CD4-positive, alpha-beta memory T cell (primary cell): Measurements from ENCODE around the gene HSPA2. TPM values are rescaled to one million over a fixed set of nuclear protein-coding genes. Genes with fewer than 3 reads are reported as not detected.

Experiments used
- CTCF ChIA-PET: fragments of 350-600 bp; sonication (Branson Sonifier 250); formaldehyde crosslinking; loops from one replicate; lab custom pipeline; 2021; ENCODE audit warnings: inconsistent platforms; ENCODE audit not compliant: partially characterized antibody; lab: Charles Lee
- POLR2A ChIA-PET: fragments of 350-600 bp; sonication (Branson Sonifier 250); formaldehyde crosslinking; loops from one replicate; lab custom pipeline; 2021; ENCODE audit not compliant: partially characterized antibody; lab: Charles Lee
- DNase-seq, 5 donors: peaks; one replicate each; pipeline versions ENCODE4 v3.0.0 to v3.0.0-alpha.2; 2020 to 2022; ENCODE audit warnings: mixed read lengths in 1 of 5
- H3K27ac ChIP-seq: one replicate; pipeline ENCODE4 v1.7.0; 2013; ENCODE audit warnings: low read depth, low read length
- H3K27me3 ChIP-seq: 2 replicates; pipeline ENCODE4 v1.7.0; 2013; ENCODE audit warnings: mild to moderate bottlenecking, low read length, moderate library complexity; ENCODE audit not compliant: insufficient read depth
- H3K36me3 ChIP-seq: 2 replicates; pipeline ENCODE4 v1.7.0; 2013; ENCODE audit warnings: mild to moderate bottlenecking, low read length, moderate library complexity; ENCODE audit not compliant: insufficient read depth
- H3K4me1 ChIP-seq: 2 replicates; pipeline ENCODE4 v1.7.0; 2013; ENCODE audit warnings: mild to moderate bottlenecking, low read length, moderate library complexity; ENCODE audit not compliant: insufficient read depth
- H3K4me3 ChIP-seq, 2 donors: one replicate each; pipeline ENCODE4 v1.7.0; 2013; ENCODE audit warnings: low read length in 2 of 2, mild to moderate bottlenecking in 1 of 2
- H3K9me3 ChIP-seq, 2 donors: one replicate each; pipeline ENCODE4 v1.7.0; 2013; ENCODE audit warnings: low read length in 2 of 2, control low read depth in 1 of 2; ENCODE audit not compliant: control insufficient read depth in 1 of 2
- H3K27ac Mint-ChIP-seq, 7 donors: one replicate each; pipeline ENCODE4 v1.8.0; 2020 to 2021; ENCODE audit warnings: mixed read lengths in 7 of 7, mild to moderate bottlenecking in 6 of 7, inconsistent platforms in 3 of 7, moderate library complexity in 3 of 7
- H3K27me3 Mint-ChIP-seq, 2 donors: one replicate each; pipeline ENCODE4 v1.8.0; 2020 to 2021; ENCODE audit warnings: mixed read lengths in 2 of 2
- H3K36me3 Mint-ChIP-seq, 2 donors: one replicate each; pipeline ENCODE4 v1.8.0; 2020 to 2021; ENCODE audit warnings: mixed read lengths in 2 of 2, inconsistent platforms in 1 of 2, mild to moderate bottlenecking in 1 of 2
- H3K4me1 Mint-ChIP-seq, 4 donors: one replicate each; pipeline ENCODE4 v1.8.0; 2020 to 2021; ENCODE audit warnings: mixed read lengths in 4 of 4, mild to moderate bottlenecking in 1 of 4
- H3K4me3 Mint-ChIP-seq, 8 donors: one replicate each; pipeline ENCODE4 v1.8.0; 2020 to 2021; ENCODE audit warnings: mixed read lengths in 8 of 8, mild to moderate bottlenecking in 7 of 8, moderate library complexity in 6 of 8, inconsistent platforms in 3 of 8
- H3K9me3 Mint-ChIP-seq, 8 donors: one replicate each; pipeline ENCODE4 v1.8.0; 2020 to 2021; ENCODE audit warnings: mixed read lengths in 8 of 8, mild to moderate bottlenecking in 5 of 8, inconsistent platforms in 3 of 8, moderate library complexity in 1 of 8
- intact Hi-C: fragments of 100-400 bp; cut with micrococcal nuclease; formaldehyde crosslinking; loops from one replicate; pipeline ENCODE4 v1.15.1; 2023
- polyA plus RNA-seq, 2 donors: library from polyadenylated mRNA; unstranded; fragments of 300-500 nt; fragmentation: Illumina TruSeq; gene quantifications; one replicate each; pipeline ENCODE4 v1.2.3, GENCODE V29; 2021
- total RNA-seq, 2 experiments: library from RNA; stranded (reverse); gene quantifications; one replicate each; pipeline ENCODE4 v1.2.3, GENCODE V29; 2021

The HSPA2 gene
- total and polyA plus RNA-seq, 4 experiments from 2014 or later = 0.37 to 1.5 (median 0.86) TPM

DNA sequence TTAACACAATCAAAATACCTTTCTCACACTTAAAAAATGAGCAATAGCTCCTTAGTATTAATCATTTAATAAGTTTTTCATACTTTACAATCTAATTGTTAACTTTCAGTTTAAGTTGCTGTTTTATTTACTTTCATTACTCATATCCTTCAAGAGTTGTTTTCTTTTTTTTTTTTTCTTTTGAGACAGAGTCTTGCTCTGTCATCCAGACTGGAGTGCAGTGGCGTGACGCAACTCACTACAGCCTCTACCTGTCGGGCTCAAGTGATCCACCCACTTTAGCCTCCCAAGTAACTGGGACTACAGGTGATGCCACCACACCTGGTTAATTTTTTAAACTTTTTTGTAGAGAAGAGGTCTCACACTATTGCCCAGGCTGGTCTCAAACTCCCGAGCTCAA lies 19.8 kb upstream of the HSPA2 start:
- Histone ChIP-seq H3K27ac (no peak overlapping the region), H3K27me3 (no peaks in the 10 kb centered on the region), H3K4me1 (peaks cover 53% of the 10 kb centered on the region), H3K36me3 (peaks cover 21% of the 10 kb centered on the region), H3K9me3 (no peaks in the 10 kb centered on the region), H3K4me3 (no peak overlapping the region)
- no peak for DNase-seq
- ChIA-PET POLR2A (interaction anchor here (0.9 to 2.9 kb wide), 2 partner anchors 10 to 16 kb away, joined by 3 to 12 read pairs; partner anchors contain the start of gene ZBTB1), CTCF (interaction anchor here (1.3 to 4.4 kb wide), 4 partner anchors 10 to 371 kb away, joined by 3 to 16 read pairs (median 6); no protein-coding TSS in a partner anchor)
- Mint-ChIP-seq H3K9me3 (no peaks in the 10 kb centered on the region), H3K4me3 (no peak overlapping the region), H3K36me3 (peaks cover 0 to 8% of the 10 kb centered on the region in 2 donors), H3K27ac (no peak overlapping the region), H3K27me3 (no peaks in the 10 kb centered on the region), H3K4me1 (peaks cover 22 to 37% (median 29%) of the 10 kb centered on the region in 4 donors)
- intact Hi-C loops = no loop called here

DNA sequence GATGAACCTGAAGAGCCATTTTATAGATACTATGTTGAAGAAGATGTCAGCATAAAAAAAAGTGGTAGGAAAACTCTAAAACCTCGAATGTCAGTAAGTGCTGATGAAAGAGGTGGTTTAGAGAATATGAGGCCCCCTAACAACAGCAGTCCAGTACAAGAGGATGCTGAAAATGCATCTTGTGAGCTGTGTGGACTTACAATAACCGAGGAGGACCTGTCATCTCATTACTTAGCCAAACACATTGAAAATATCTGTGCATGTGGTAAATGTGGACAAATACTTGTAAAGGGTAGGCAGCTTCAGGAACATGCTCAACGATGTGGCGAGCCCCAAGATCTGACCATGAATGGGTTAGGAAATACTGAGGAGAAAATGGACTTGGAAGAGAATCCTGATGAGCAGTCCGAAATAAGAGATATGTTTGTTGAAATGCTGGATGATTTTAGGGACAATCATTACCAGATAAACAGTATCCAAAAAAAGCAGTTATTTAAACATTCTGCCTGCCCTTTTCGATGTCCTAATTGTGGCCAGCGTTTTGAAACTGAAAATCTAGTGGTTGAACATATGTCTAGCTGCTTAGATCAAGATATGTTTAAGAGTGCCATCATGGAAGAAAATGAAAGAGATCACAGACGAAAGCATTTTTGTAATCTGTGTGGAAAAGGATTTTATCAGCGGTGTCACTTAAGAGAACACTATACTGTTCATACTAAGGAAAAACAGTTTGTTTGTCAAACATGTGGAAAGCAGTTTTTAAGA lies 17.8 kb upstream of the HSPA2 start:
- peaks cover 36% of the 10 kb centered on the region for H3K4me1 ChIP-seq
- no peaks in the 10 kb centered on the region for H3K27me3 ChIP-seq
- H3K27ac Mint-ChIP-seq = no peak overlapping the region
- peaks cover 21% of the 10 kb centered on the region for H3K36me3 ChIP-seq
- peaks cover 7 to 19% (median 15%) of the 10 kb centered on the region in 4 donors for H3K4me1 Mint-ChIP-seq
- DNase-seq = no peak
- H3K9me3 Mint-ChIP-seq = no peaks in the 10 kb centered on the region
- no peaks in the 10 kb centered on the region for H3K9me3 ChIP-seq
- peaks cover 10 to 16% of the 10 kb centered on the region in 2 donors for H3K36me3 Mint-ChIP-seq
- no peaks in the 10 kb centered on the region for H3K27me3 Mint-ChIP-seq
- H3K27ac ChIP-seq = no peak overlapping the region
- H3K4me3 ChIP-seq = no peak overlapping the region
- ChIA-PET CTCF (interaction anchor here (1.3 to 4.4 kb wide), 4 partner anchors 12 to 179 kb away, joined by 3 to 16 read pairs (median 4); no protein-coding TSS in a partner anchor), POLR2A (interaction anchor here (1.3 to 2.9 kb wide), 2 partner anchors 14 to 18 kb away, joined by 3 to 12 read pairs; partner anchors contain the start of gene ZBTB1)
- H3K4me3 Mint-ChIP-seq = no peak overlapping the region
- intact Hi-C loops = no loop called here

DNA sequence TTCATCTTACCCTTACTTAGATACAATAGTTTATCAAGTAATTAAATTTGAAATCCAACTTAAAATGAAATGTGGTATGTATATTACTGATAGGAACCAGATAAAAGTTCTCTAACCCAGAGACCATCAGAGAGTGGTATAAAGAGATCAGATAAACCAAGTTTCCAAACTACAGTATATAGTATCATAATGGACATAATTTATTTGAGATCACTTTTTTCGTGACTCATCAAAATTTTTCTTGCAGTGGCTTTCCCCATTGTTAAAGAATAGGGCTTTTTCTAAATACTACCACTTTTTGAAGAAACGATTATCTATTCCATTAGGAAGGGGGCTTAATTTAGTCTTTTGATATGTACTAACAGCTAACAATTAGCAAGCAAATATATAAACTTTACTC lies 15.2 kb upstream of the HSPA2 start:
- DNase-seq = no peak
- intact Hi-C loops = no loop called here
- Mint-ChIP-seq H3K4me1 (peaks cover 0 to 10% (median 7%) of the 10 kb centered on the region in 4 donors), H3K27ac (peak overlapping the region in 1 of 7 donors; percentile 28), H3K9me3 (no peaks in the 10 kb centered on the region), H3K4me3 (no peak overlapping the region), H3K36me3 (peaks cover 10 to 19% of the 10 kb centered on the region in 2 donors), H3K27me3 (no peaks in the 10 kb centered on the region)
- CTCF ChIA-PET = no interaction called here
- Histone ChIP-seq H3K4me1 (peaks cover 25% of the 10 kb centered on the region), H3K27me3 (no peaks in the 10 kb centered on the region), H3K27ac (no peak overlapping the region), H3K9me3 (no peaks in the 10 kb centered on the region), H3K36me3 (peaks cover 21% of the 10 kb centered on the region), H3K4me3 (no peak overlapping the region)
- POLR2A ChIA-PET = no interaction called here

- intact Hi-C loops = no loop called here
- Histone ChIP-seq H3K9me3 (no peaks in the 10 kb centered on the region), H3K4me1 (no peaks in the 10 kb centered on the region), H3K4me3 (no peak overlapping the region), H3K27ac (no peak overlapping the region), H3K27me3 (no peaks in the 10 kb centered on the region), H3K36me3 (no peaks in the 10 kb centered on the region)
- peaks cover 4 to 7% of the 10 kb centered on the region in 2 donors for H3K36me3 Mint-ChIP-seq
- H3K4me1 Mint-ChIP-seq = peaks cover 0 to 5% (median 1%) of the 10 kb centered on the region in 4 donors
- DNase-seq = no peak
- peak overlapping the region in 1 of 7 donors; percentile 32 for H3K27ac Mint-ChIP-seq
- no peak overlapping the region for H3K4me3 Mint-ChIP-seq
- H3K27me3 Mint-ChIP-seq = no peaks in the 10 kb centered on the region
- POLR2A ChIA-PET = no interaction called here
- H3K9me3 Mint-ChIP-seq = no peaks in the 10 kb centered on the region
- CTCF ChIA-PET = interaction anchor here (1.0 kb wide), 1 partner anchor 66 kb away, joined by 3 read pairs; the partner anchor contains the start of gene AKAP5
Measured at GRCh38 chr14:64531567-64531966, 9.0 kb upstream of the HSPA2 start.

DNA sequence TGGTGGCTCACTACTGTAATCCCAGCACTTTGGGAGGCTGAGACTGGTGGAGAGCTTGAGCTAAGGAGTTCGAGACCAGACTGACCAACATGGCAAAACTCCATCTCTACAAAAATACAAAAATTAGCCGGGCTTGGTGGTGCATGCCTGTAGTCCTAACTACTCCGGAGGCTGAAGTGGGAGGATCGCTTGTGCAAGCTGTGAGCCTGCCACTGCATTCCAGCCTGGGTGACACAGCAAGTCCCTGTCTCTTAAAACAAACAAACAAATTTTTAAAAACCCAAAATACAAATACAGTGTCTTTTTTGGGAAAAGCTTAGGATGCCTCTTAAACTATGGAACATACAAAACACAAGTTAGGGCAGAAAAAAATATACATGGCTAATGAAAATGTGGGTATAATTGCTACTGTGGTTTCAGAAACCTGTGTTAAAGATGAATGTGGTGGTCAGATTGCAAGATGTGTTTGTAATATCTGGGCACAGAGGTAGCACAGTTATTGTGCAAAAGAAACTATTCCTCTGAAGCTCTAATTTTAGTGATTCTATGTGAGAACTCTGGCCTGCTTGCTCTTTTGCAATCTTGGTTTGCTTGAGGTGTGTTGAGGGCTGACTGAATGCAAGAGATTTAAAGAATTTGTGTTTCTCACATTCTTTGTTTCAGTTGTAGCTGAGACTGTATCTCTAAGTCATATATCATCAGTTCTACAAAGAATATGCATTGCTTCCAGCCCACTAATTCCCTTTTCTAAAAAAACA lies 3.9 kb upstream of the HSPA2 start:
- Mint-ChIP-seq H3K4me1 (peaks cover 6 to 26% (median 18%) of the 10 kb centered on the region in 4 donors), H3K4me3 (peak overlapping the region in 3 of 8 donors; percentile 10 to 41 (median 17)), H3K27me3 (peaks cover 0 to 3% of the 10 kb centered on the region in 2 donors), H3K36me3 (peaks cover 0 to 5% of the 10 kb centered on the region in 2 donors), H3K9me3 (peaks cover 0 to 15% (median 3%) of the 10 kb centered on the region in 8 donors), H3K27ac (peak overlapping the region in 1 of 7 donors; percentile 17)
- Histone ChIP-seq H3K36me3 (no peaks in the 10 kb centered on the region), H3K4me1 (peaks cover 17% of the 10 kb centered on the region), H3K9me3 (no peaks in the 10 kb centered on the region), H3K27me3 (no peaks in the 10 kb centered on the region), H3K27ac (no peak overlapping the region), H3K4me3 (no peak overlapping the region)
- intact Hi-C loops = no loop called here
- DNase-seq = no peak
- POLR2A ChIA-PET = interaction anchor here (0.9 kb wide), 1 partner anchor 14 kb away, joined by 3 read pairs; no protein-coding TSS in a partner anchor
- CTCF ChIA-PET = interaction anchor here (0.6 to 1.2 kb wide), 2 partner anchors 13 to 116 kb away, joined by 3 read pairs; partner anchors contain the start of gene PPP1R36

DNA sequence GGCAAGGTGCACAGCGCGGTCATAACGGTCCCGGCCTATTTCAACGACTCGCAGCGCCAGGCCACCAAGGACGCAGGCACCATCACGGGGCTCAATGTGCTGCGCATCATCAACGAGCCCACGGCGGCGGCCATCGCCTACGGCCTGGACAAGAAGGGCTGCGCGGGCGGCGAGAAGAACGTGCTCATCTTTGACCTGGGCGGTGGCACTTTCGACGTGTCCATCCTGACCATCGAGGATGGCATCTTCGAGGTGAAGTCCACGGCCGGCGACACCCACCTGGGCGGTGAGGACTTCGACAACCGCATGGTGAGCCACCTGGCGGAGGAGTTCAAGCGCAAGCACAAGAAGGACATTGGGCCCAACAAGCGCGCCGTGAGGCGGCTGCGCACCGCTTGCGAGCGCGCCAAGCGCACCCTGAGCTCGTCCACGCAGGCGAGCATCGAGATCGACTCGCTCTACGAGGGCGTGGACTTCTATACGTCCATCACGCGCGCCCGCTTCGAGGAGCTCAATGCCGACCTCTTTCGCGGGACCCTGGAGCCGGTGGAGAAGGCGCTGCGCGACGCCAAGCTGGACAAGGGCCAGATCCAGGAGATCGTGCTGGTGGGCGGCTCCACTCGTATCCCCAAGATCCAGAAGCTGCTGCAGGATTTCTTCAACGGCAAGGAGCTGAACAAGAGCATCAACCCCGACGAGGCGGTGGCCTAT lies 875 bp downstream of the HSPA2 start:
- H3K9me3 ChIP-seq = no peaks in the 10 kb centered on the region
- peak overlapping the region; percentile 65 to 86 for H3K4me3 ChIP-seq
- H3K27ac ChIP-seq = no peak overlapping the region
- intact Hi-C loops = loop anchor here (2.0 to 5.0 kb wide), 2 partner anchors 351 to 445 kb away; partner anchors contain the start of gene FNTB
- CTCF ChIA-PET = interaction anchor here (1.1 to 5.7 kb wide), 4 partner anchors 9 to 198 kb away, joined by 5 to 40 read pairs (median 8); no protein-coding TSS in a partner anchor
- Mint-ChIP-seq H3K27me3 (peaks cover 0 to 3% of the 10 kb centered on the region in 2 donors), H3K4me3 (peak overlapping the region; percentile 92 to 99 (median 96)), H3K4me1 (peaks cover 12 to 39% (median 29%) of the 10 kb centered on the region in 4 donors), H3K36me3 (peaks cover 0 to 5% of the 10 kb centered on the region in 2 donors), H3K9me3 (peaks cover 0 to 19% (median 3%) of the 10 kb centered on the region in 8 donors), H3K27ac (peak overlapping the region in 5 of 7 donors; percentile 42 to 94 (median 87))
- DNase-seq = peak in 3 of 5 donors; percentile 17
- H3K27me3 ChIP-seq = no peaks in the 10 kb centered on the region
- peaks cover 24% of the 10 kb centered on the region for H3K4me1 ChIP-seq
- POLR2A ChIA-PET = interaction anchor here (1.4 to 5.9 kb wide), 4 partner anchors 9 to 203 kb away, joined by 3 to 75 read pairs (median 10); partner anchors contain the start of genes PPP1R36, ZBTB1 and ZBTB25
- H3K36me3 ChIP-seq = no peaks in the 10 kb centered on the region
